Stimulated activated CD4-positive, alpha-beta T cell treated with anti-CD3 and anti-CD28 coated beads, Interleukin-1b, Interleukin-23, amount 100 ng/mL, for 24 hours (primary cell): ENCODE results near the gene OR4C12.
"Not testable (repeated sequence)": the region's sequence is repeated elsewhere in the genome, so short reads cannot be mapped to it uniquely, and the experiment has no call there.

Experiments
- DNase-seq, 4 experiments: peaks; one replicate each; pipeline ENCODE4 v3.0.0-alpha.2; 2020; ENCODE audit warnings: low read depth in 4 of 4, low spot score in 1 of 4

The OR4C12 gene

GRCh38 chr11:49982435-49982834 is at the start of gene OR4C12:
Gene OR4C12 (minus strand): TSS chr11:49982535. CDS start chr11:49982501, 34 bp downstream.
- DNase-seq: not testable (repeated sequence)

- no peak for DNase-seq
Measured at GRCh38 chr11:50030193-50030592, 47.9 kb upstream of the OR4C12 start.

- no peak for DNase-seq
Measured at GRCh38 chr11:49995565-49995964, 13.2 kb upstream of the OR4C12 start.

- not testable (repeated sequence) for DNase-seq
Measured at GRCh38 chr11:49973439-49973838, 8.9 kb downstream of the OR4C12 start.

- no peak for DNase-seq
Measured at GRCh38 chr11:49952091-49952490, 30.2 kb downstream of the OR4C12 start, which contains the start of gene OR4C13. Gene OR4C13 (plus strand): TSS chr11:49952391. CDS start chr11:49952423, 32 bp downstream.

- DNase-seq: not testable (repeated sequence)
Measured at GRCh38 chr11:49948701-49949100, 33.6 kb downstream of the OR4C12 start.
